ENCODE measurements around the gene MDM1.

MDM1 gene

GRCh38 chr12:68368327-68368726 is 36.2 kb upstream of the MDM1 start:
- TF ChIP-seq KLF8 (tag by site-specific recombination; IDR thresholded peaks at IDR 0.05) (no peak), KLF17 (tag by site-specific recombination; IDR thresholded peaks at IDR 0.05) (no peak), ZNF155 (tag by site-specific recombination; IDR thresholded peaks at IDR 0.05) (no peak), ZNF837 (tag by site-specific recombination; IDR thresholded peaks at IDR 0.05) (no peak), PRDM10 (tag by site-specific recombination; IDR thresholded peaks at IDR 0.05) (no peak), ZEB2 (tag by site-specific recombination; IDR thresholded peaks at IDR 0.05) (no peak)
- Histone ChIP-seq H3K27ac (ENCODE audit: extremely low read depth, low read depth, low read length) (no peak overlapping the region), H3K36me3 (ENCODE audit: control insufficient read depth in 2 of 2, insufficient read depth in 1 of 2, low read length in 2 of 2) (no peaks in the 10 kb centered on the region), H3K9me3 (ENCODE audit: control insufficient read depth, insufficient read depth, low read depth, low read length) (no peaks in the 10 kb centered on the region), H3K4me3 (ENCODE audit: low read depth, low read length) (no peak overlapping the region), H3K4me1 (ENCODE audit: control insufficient read depth, insufficient read depth, low read length) (no peaks in the 10 kb centered on the region)
- CTCF ChIA-PET = interaction anchor here (0.7 kb wide), 1 partner anchor 320 kb away, joined by 4 read pairs; no protein-coding TSS in a partner anchor
- POLR2A ChIA-PET = no interaction called here

GRCh38 chr12:68367903-68368302 is 35.7 kb upstream of the MDM1 start:
- ChIA-PET CTCF (no interaction called here), POLR2A (no interaction called here)
- Histone ChIP-seq H3K27ac (ENCODE audit: extremely low read depth, low read depth, low read length) (no peak overlapping the region), H3K36me3 (ENCODE audit: control insufficient read depth in 2 of 2, insufficient read depth in 1 of 2, low read length in 2 of 2) (no peaks in the 10 kb centered on the region), H3K4me1 (ENCODE audit: control insufficient read depth, insufficient read depth, low read length) (no peaks in the 10 kb centered on the region), H3K4me3 (ENCODE audit: low read depth, low read length) (no peak overlapping the region), H3K9me3 (ENCODE audit: control insufficient read depth, insufficient read depth, low read depth, low read length) (no peaks in the 10 kb centered on the region)
- TF ChIP-seq MEIS1 (CRISPR knock-in tag; IDR thresholded peaks at IDR 0.05; ENCODE audit: borderline replicate concordance) (no peak), KLF9 (tag by site-specific recombination; IDR thresholded peaks at IDR 0.05; ENCODE audit: low read depth) (no peak), CTCF (tag by site-specific recombination; IDR thresholded peaks at IDR 0.05) (no peak), ZNF335 (tag by site-specific recombination; conservative IDR thresholded peaks at IDR 0.05) (no peak), PRDM6 (tag by site-specific recombination; IDR thresholded peaks at IDR 0.05) (no peak), OSR2 (tag by site-specific recombination; IDR thresholded peaks at IDR 0.05) (no peak), ZNF10 (tag by site-specific recombination; IDR thresholded peaks at IDR 0.05) (no peak), PRDM10 (tag by site-specific recombination; IDR thresholded peaks at IDR 0.05) (no peak), ZNF37A (tag by site-specific recombination; IDR thresholded peaks at IDR 0.05) (no peak), ZSCAN4 (tag by site-specific recombination; IDR thresholded peaks at IDR 0.05) (no peak), YY1 (tag by site-specific recombination; IDR thresholded peaks at IDR 0.05) (no peak), BCL11B (tag by site-specific recombination; IDR thresholded peaks at IDR 0.05; ENCODE audit: low read depth) (no peak)

Data from HEK293 (cell line).